GM18499 (cell line): ENCODE data around the gene MACROD2.

Experiments used
- ATAC-seq: cut with Tn5 transposase; IDR thresholded peaks from one replicate; pipeline ENCODE4 v1.9.1; 2021; ENCODE audit warnings: moderate number of reproducible peaks; ENCODE audit not compliant: insufficient read depth, unreplicated experiment

MACROD2 gene

GRCh38 chr20:15756002-15756753 lies 1760.9 kb downstream of the MACROD2 start:
- no peak for ATAC-seq

GRCh38 chr20:15756754-15757115 lies 1761.4 kb downstream of the MACROD2 start:
- ATAC-seq: no peak

- no peak for ATAC-seq
Observed at GRCh38 chr20:15759594-15759993, 1764.3 kb downstream of the MACROD2 start.

- ATAC-seq: no peak
Observed at GRCh38 chr20:15760001-15760621, 1764.8 kb downstream of the MACROD2 start.

- ATAC-seq: no peak
Observed at GRCh38 chr20:15763366-15763765, 1768.0 kb downstream of the MACROD2 start.

- no peak for ATAC-seq
Observed at GRCh38 chr20:15767586-15767985, 1772.3 kb downstream of the MACROD2 start.

DNA sequence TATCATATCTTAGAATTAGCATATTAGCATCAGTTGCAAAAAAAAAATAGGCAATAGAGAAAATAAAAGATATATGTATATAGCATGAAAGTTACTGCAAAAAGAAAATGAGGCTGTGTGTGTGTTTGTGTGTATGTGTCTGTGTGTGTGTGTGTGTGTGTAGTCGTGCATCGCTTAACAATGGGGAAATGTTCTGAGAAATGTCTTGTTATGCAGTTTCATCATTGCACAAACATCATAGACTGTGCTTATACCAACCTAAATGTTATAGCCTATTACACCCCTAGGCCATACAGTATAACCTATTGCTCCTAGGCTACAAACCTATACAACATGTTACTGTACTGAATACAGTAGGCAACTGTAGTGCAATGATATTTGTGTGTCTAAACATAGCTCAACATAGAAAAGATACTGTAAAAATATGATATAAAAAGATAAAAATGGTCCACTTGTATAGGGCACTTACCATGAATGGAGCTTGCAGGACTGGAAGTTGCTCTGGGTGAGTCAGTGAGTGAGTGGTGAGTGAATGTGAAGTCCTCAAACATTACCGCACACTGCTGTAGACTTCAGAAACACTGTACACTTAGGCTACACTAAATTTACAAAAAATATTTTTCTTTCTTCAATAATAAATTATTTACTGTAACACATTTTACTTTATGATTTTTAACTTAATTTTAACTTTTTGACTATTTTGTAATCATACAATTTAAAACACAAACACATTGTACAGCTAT lies 1772.9 kb downstream of the MACROD2 start:
- no peak for ATAC-seq

DNA sequence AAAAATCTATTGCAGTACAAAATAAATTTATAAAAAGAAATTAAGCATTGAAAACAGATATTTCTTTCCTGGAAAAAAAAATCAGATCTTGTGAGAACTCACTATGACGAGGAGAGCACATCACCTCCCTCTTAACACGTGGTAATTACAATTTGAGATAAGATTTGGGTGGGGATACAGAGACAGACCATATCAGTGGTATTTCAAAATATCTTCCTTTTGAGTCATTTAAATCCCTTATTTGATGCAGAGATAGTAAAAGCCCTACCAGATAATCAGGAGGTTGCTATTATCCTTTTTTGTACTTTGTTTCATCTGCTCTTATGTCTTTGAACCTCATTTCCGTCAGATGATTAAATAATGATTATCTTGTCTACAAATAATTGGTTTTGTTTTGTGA lies 1777.5 kb downstream of the MACROD2 start:
- no peak for ATAC-seq

DNA sequence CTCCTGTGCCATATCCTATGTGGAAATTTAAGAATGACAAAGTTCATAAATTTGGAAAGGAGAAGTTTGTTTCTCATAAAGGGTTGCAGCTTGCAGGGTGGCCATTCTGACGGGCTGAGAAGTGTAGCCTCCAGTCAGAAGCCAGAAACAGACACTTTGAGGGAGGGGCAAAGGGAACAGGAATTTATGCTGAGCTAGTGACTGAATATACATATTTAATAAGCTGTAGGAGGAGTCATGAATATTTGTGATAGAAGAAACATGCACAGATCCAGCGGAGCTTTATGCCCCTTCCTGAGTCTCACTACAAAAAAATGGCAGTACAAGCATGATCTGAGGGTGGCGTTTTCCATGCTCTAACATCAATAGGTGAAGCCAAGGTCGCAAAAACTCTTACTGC lies 1779.6 kb downstream of the MACROD2 start:
- ATAC-seq: no peak

- ATAC-seq: no peak
Observed at GRCh38 chr20:15776770-15777466, 1781.6 kb downstream of the MACROD2 start.

- ATAC-seq: no peak
Observed at GRCh38 chr20:15784020-15784419, 1788.7 kb downstream of the MACROD2 start.

- no peak for ATAC-seq
Observed at GRCh38 chr20:15789079-15789478, 1793.8 kb downstream of the MACROD2 start.

- no peak for ATAC-seq
Observed at GRCh38 chr20:15792855-15793254, 1797.5 kb downstream of the MACROD2 start.

- ATAC-seq: no peak
Observed at GRCh38 chr20:15794409-15794808, 1799.1 kb downstream of the MACROD2 start.

DNA sequence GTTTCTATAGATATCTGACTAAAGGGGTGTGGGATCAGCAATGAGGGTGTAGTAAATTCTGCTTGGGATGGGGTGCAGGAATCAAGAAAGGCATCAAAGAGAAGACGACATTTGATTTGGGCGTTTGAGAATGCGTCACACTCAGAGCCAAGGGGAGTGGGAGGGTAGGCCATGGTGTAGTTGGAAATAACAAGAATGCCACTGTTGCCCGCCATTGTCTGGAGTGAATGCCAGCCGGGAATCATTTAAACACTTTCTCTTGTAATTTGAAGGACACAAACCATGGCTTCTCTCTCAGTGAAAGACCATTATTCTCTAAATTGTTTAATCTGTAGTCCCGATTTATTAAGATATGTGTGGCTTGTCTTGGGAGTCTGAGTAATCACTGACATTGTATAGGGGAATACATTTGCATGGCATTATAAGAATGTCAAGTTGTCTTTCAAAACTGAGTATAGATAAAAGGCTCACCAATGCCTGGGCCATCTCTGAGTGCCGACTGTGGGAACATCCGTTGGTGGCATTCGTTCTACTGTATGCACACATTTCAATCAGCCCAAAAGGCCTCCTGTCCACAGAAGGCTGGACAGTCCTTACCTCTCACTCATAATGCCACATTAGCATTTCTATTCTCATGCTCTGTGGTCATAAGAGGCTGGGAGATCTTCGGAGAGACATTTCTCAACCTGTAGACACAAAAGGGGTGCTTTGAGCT lies 1800.1 kb downstream of the MACROD2 start:
- ATAC-seq: no peak

DNA sequence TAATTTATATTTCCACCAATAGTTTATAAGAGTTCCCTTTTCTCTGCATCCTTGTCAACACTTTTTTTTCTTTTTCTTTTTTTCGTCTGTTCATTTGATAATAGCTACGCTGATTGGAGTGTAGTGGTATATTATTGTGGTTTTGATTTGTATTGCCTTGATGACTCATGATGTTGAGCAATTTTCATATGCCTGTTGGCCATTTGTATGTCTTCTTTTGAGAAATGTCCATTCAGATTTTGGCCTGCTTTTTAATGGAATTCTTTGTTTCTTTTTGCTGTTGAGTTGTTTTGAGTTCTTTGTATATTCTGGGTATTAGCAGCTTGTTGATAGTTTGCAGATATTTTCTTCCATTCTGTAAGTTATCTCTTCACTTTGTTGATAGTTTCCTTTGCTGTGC lies 1804.6 kb downstream of the MACROD2 start:
- no peak for ATAC-seq

DNA sequence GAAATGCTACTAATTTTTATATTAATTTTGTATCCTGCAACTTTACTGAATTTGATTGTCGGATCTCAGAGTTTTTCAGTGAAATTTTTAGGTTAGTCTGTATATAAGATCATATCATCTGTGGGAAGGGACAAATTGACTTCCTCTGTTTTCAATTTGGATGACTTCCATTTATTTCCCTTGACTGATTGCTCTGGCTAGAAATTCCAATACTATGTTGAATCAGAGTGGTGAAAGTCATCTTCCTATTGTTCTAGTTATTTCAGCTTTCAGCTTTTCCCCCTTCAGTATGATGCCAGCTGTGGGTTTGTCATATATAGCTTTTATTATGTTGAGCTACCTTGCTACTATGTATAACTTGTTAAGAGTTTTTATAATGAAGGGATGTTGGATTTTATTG lies 1806.7 kb downstream of the MACROD2 start:
- ATAC-seq: no peak

DNA sequence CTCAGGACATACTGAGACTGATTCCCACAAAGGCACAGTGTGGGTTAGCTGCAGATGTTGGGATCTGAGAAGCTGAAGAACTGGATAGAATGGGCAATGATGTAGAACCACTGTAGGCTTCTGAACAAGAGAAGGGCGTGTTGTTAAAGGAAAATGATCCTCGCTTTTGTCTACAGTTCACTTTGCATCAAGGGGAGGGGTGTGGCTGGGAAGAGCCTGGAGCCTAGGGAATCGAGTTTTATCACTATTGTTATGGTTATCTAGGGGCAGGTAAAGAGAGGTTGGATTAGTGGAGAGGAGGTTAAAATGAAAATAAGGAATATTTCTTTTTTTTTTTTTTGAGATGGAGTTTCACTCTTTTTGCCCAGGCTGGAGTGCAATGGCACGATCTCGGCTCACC lies 1809.8 kb downstream of the MACROD2 start:
- no peak for ATAC-seq

DNA sequence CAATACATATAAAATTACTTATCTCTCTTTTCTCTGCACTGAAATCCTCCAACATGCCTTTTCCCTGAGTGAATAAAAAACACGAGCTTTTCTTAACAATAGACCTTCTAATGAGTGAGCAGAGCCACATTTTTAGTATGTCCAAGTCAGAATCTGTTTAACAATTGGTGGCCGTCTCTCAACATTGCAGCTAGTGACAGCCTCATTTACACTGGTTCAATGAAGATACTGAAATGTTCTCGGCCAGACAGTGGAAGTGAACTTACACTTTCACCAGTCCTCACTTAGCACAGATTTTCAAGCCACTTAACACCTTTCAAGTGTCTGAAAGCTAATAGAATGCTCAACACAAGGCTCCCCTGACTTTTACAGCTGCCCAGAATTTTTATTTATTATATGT lies 1810.8 kb downstream of the MACROD2 start:
- ATAC-seq: no peak

GRCh38 chr20:15807271-15807670 lies 1812.0 kb downstream of the MACROD2 start:
- no peak for ATAC-seq
